Activated T-helper 1 cell treated with anti-CD3 and anti-CD28 coated beads, Interleukin-12 subunit alpha, Interleukin-12 subunit beta, Interleukin-2, Interleukin-4 antibody, amounts not matched to agents 30 ng/mL and 10 ng/mL and 1 ng/mL, durations not matched to agents 14 hours and 24 hours and 36 hours (primary cell): ENCODE results near the gene CCT5. TPM values are rescaled to one million over a fixed set of nuclear protein-coding genes. Genes with fewer than 3 reads are reported as not detected.

Experiments used
- DNase-seq: peaks from one replicate; pipeline ENCODE4 v3.0.0; 2021; ENCODE audit warnings: low spot score
- H3K27ac Mint-ChIP-seq: one replicate; pipeline ENCODE4 v1.8.0; 2021; ENCODE audit warnings: mild to moderate bottlenecking, mixed read lengths
- H3K27me3 Mint-ChIP-seq: one replicate; pipeline ENCODE4 v1.8.0; 2022; ENCODE audit warnings: mild to moderate bottlenecking, moderate library complexity, mixed read lengths; ENCODE audit not compliant: insufficient read depth
- H3K36me3 Mint-ChIP-seq: one replicate; pipeline ENCODE4 v1.8.0; 2021; ENCODE audit warnings: low read depth, mixed read lengths
- H3K4me1 Mint-ChIP-seq: one replicate; pipeline ENCODE4 v1.8.0; 2021; ENCODE audit warnings: low read depth, mixed read lengths
- H3K4me3 Mint-ChIP-seq: one replicate; pipeline ENCODE4 v1.8.0; 2021; ENCODE audit warnings: mild to moderate bottlenecking, moderate library complexity, mixed read lengths
- H3K9me3 Mint-ChIP-seq: one replicate; pipeline ENCODE4 v1.8.0; 2021; ENCODE audit warnings: mixed read lengths
- intact Hi-C: fragments of 100-400 bp; cut with micrococcal nuclease; formaldehyde crosslinking; loops from one replicate; pipeline ENCODE4 v1.15.1; 2024
- total RNA-seq: library from RNA; stranded (reverse); gene quantifications from 2 replicates; pipeline ENCODE4 v1.2.3, GENCODE V29; 2022

Gene CCT5
- total RNA-seq, 1 donor from 2014 or later, result 512 TPM

- H3K9me3 Mint-ChIP-seq, result no peaks in the 10 kb centered on the region
- intact Hi-C loops, result loop anchor here (2.0 to 10.0 kb wide), 2 partner anchors 383 to 1797 kb away; no protein-coding TSS in a partner anchor
- H3K27me3 Mint-ChIP-seq, result no peaks in the 10 kb centered on the region
- DNase-seq, result no peak
- peak overlapping the region; percentile 91 for H3K4me3 Mint-ChIP-seq
- peaks cover 54% of the 10 kb centered on the region for H3K4me1 Mint-ChIP-seq
- H3K27ac Mint-ChIP-seq, result peak overlapping the region; percentile 71
- H3K36me3 Mint-ChIP-seq, result peaks cover 32% of the 10 kb centered on the region
Measured at GRCh38 chr5:10251405-10251804, 1.3 kb downstream of the CCT5 start.

- Mint-ChIP-seq H3K4me3 (peak overlapping the region; percentile 30), H3K36me3 (peaks cover 48% of the 10 kb centered on the region), H3K27ac (no peak overlapping the region), H3K9me3 (no peaks in the 10 kb centered on the region), H3K27me3 (no peaks in the 10 kb centered on the region), H3K4me1 (peaks cover 51% of the 10 kb centered on the region)
- no peak for DNase-seq
- intact Hi-C loops, result loop anchor here (10.0 kb wide), 1 partner anchor 1799 kb away; no protein-coding TSS in a partner anchor
Measured at GRCh38 chr5:10253390-10253789, 3.3 kb downstream of the CCT5 start.

- H3K9me3 Mint-ChIP-seq, result no peaks in the 10 kb centered on the region
- H3K36me3 Mint-ChIP-seq, result peaks cover 58% of the 10 kb centered on the region
- peak overlapping the region; percentile 23 for H3K27ac Mint-ChIP-seq
- no peak overlapping the region for H3K4me3 Mint-ChIP-seq
- no peak for DNase-seq
- H3K27me3 Mint-ChIP-seq, result no peaks in the 10 kb centered on the region
- intact Hi-C loops, result loop anchor here (10.0 kb wide), 1 partner anchor 1800 kb away; no protein-coding TSS in a partner anchor
- peaks cover 45% of the 10 kb centered on the region for H3K4me1 Mint-ChIP-seq
Measured at GRCh38 chr5:10254686-10255085, 4.6 kb downstream of the CCT5 start.

- H3K27me3 Mint-ChIP-seq, result no peaks in the 10 kb centered on the region
- peak overlapping the region; percentile 87 for H3K27ac Mint-ChIP-seq
- no peaks in the 10 kb centered on the region for H3K9me3 Mint-ChIP-seq
- H3K4me3 Mint-ChIP-seq, result no peak overlapping the region
- no peak for DNase-seq
- peaks cover 75% of the 10 kb centered on the region for H3K36me3 Mint-ChIP-seq
- H3K4me1 Mint-ChIP-seq, result peaks cover 25% of the 10 kb centered on the region
- intact Hi-C loops, result loop anchor here (10.0 kb wide), 1 partner anchor 1803 kb away; no protein-coding TSS in a partner anchor
Measured at GRCh38 chr5:10257870-10258269, 7.8 kb downstream of the CCT5 start.

- Mint-ChIP-seq H3K4me1 (peaks cover 15% of the 10 kb centered on the region), H3K27ac (peak overlapping the region; percentile 15), H3K4me3 (no peak overlapping the region), H3K9me3 (no peaks in the 10 kb centered on the region), H3K27me3 (no peaks in the 10 kb centered on the region), H3K36me3 (peaks cover 78% of the 10 kb centered on the region)
- intact Hi-C loops, result loop anchor here (10.0 kb wide), 1 partner anchor 1805 kb away; no protein-coding TSS in a partner anchor
- no peak for DNase-seq
Measured at GRCh38 chr5:10259899-10260298, 9.8 kb downstream of the CCT5 start.

GRCh38 chr5:10261065-10261464 lies 11.0 kb downstream of the CCT5 start:
- intact Hi-C loops, result no loop called here
- H3K27ac Mint-ChIP-seq, result no peak overlapping the region

GRCh38 chr5:10262121-10262774 lies 12.2 kb downstream of the CCT5 start:
- peaks cover 12% of the 10 kb centered on the region for H3K4me1 Mint-ChIP-seq
- no peak overlapping the region for H3K27ac Mint-ChIP-seq
- H3K36me3 Mint-ChIP-seq, result peaks cover 69% of the 10 kb centered on the region
- no peaks in the 10 kb centered on the region for H3K27me3 Mint-ChIP-seq
- intact Hi-C loops, result no loop called here
- no peak overlapping the region for H3K4me3 Mint-ChIP-seq
- no peaks in the 10 kb centered on the region for H3K9me3 Mint-ChIP-seq
- no peak for DNase-seq

More at GRCh38 chr5:10261065-10261464, 11.0 kb downstream of the CCT5 start:
- Mint-ChIP-seq H3K27me3 (no peaks in the 10 kb centered on the region), H3K36me3 (peaks cover 75% of the 10 kb centered on the region), H3K4me1 (peaks cover 12% of the 10 kb centered on the region), H3K4me3 (no peak overlapping the region), H3K9me3 (no peaks in the 10 kb centered on the region)
- DNase-seq, result no peak

- Mint-ChIP-seq H3K27ac (no peak overlapping the region), H3K4me3 (no peak overlapping the region), H3K9me3 (no peaks in the 10 kb centered on the region), H3K27me3 (no peaks in the 10 kb centered on the region), H3K36me3 (peaks cover 64% of the 10 kb centered on the region), H3K4me1 (peaks cover 8% of the 10 kb centered on the region)
- intact Hi-C loops, result no loop called here
- DNase-seq, result no peak
Measured at GRCh38 chr5:10262995-10263394, 12.9 kb downstream of the CCT5 start.

GRCh38 chr5:10264604-10265003 lies 14.5 kb downstream of the CCT5 start:
- H3K27ac Mint-ChIP-seq, result no peak overlapping the region
- no peaks in the 10 kb centered on the region for H3K27me3 Mint-ChIP-seq

GRCh38 chr5:10265245-10266109 lies 15.4 kb downstream of the CCT5 start:
- peaks cover 6% of the 10 kb centered on the region for H3K4me1 Mint-ChIP-seq
- H3K27me3 Mint-ChIP-seq, result no peaks in the 10 kb centered on the region
- peaks cover 44% of the 10 kb centered on the region for H3K36me3 Mint-ChIP-seq
- H3K4me3 Mint-ChIP-seq, result no peak overlapping the region
- no peak for DNase-seq
- no peaks in the 10 kb centered on the region for H3K9me3 Mint-ChIP-seq
- intact Hi-C loops, result no loop called here
- no peak overlapping the region for H3K27ac Mint-ChIP-seq

More at GRCh38 chr5:10264604-10265003, 14.5 kb downstream of the CCT5 start:
- Mint-ChIP-seq H3K9me3 (no peaks in the 10 kb centered on the region), H3K36me3 (peaks cover 51% of the 10 kb centered on the region), H3K4me3 (no peak overlapping the region), H3K4me1 (peaks cover 6% of the 10 kb centered on the region)
- DNase-seq, result no peak
- intact Hi-C loops, result no loop called here

- intact Hi-C loops, result no loop called here
- Mint-ChIP-seq H3K9me3 (no peaks in the 10 kb centered on the region), H3K4me3 (no peak overlapping the region), H3K27ac (no peak overlapping the region), H3K4me1 (peaks cover 6% of the 10 kb centered on the region), H3K27me3 (no peaks in the 10 kb centered on the region), H3K36me3 (peaks cover 38% of the 10 kb centered on the region)
- no peak for DNase-seq
Measured at GRCh38 chr5:10266137-10266536, 16.1 kb downstream of the CCT5 start.

- intact Hi-C loops, result no loop called here
- no peaks in the 10 kb centered on the region for H3K27me3 Mint-ChIP-seq
- H3K36me3 Mint-ChIP-seq, result peaks cover 35% of the 10 kb centered on the region
- H3K27ac Mint-ChIP-seq, result no peak overlapping the region
- peaks cover 6% of the 10 kb centered on the region for H3K4me1 Mint-ChIP-seq
- no peak overlapping the region for H3K4me3 Mint-ChIP-seq
- no peaks in the 10 kb centered on the region for H3K9me3 Mint-ChIP-seq
- no peak for DNase-seq
Measured at GRCh38 chr5:10266839-10267238, 16.8 kb downstream of the CCT5 start.

GRCh38 chr5:10268100-10268499 lies 18.0 kb downstream of the CCT5 start:
- H3K4me1 Mint-ChIP-seq, result peaks cover 14% of the 10 kb centered on the region

More at GRCh38 chr5:10268100-10268499, 18.0 kb downstream of the CCT5 start:
- H3K27me3 Mint-ChIP-seq, result peaks cover 3% of the 10 kb centered on the region
- no peak overlapping the region for H3K27ac Mint-ChIP-seq
- DNase-seq, result no peak
- no peaks in the 10 kb centered on the region for H3K9me3 Mint-ChIP-seq
- intact Hi-C loops, result no loop called here
- H3K4me3 Mint-ChIP-seq, result no peak overlapping the region
- H3K36me3 Mint-ChIP-seq, result peaks cover 24% of the 10 kb centered on the region
